GM19025 (cell line): ENCODE data around the gene BCR.
"Not testable (repeated sequence)": the region's sequence is repeated elsewhere in the genome, so short reads cannot be mapped to it uniquely, and the experiment has no call there.

Source experiments
- ATAC-seq: cut with Tn5 transposase; IDR thresholded peaks from one replicate; pipeline ENCODE4 v1.9.1; 2021; ENCODE audit warnings: mild to moderate bottlenecking, low read depth, moderate library complexity; ENCODE audit not compliant: unreplicated experiment

Gene BCR

GRCh38 chr22:23180301-23180892 is at the start of gene BCR:
Gene BCR, plus strand, starts transcription at chr22:23180509. Its CDS starts 452 bp downstream, at chr22:23180961.
- no peak for ATAC-seq

- no peak for ATAC-seq
These were observed 49.6 kb upstream of the BCR start for GRCh38 chr22:23130697-23131096.

- ATAC-seq: no peak
These were observed 48.4 kb upstream of the BCR start for GRCh38 chr22:23131931-23132330.

- no peak for ATAC-seq
These were observed 47.8 kb upstream of the BCR start for GRCh38 chr22:23132376-23133091.

GRCh38 chr22:23133922-23134321 is 46.4 kb upstream of the BCR start:
- no peak for ATAC-seq

GRCh38 chr22:23136991-23137390 is 43.3 kb upstream of the BCR start:
- ATAC-seq: not testable (repeated sequence)

GRCh38 chr22:23137468-23137867 is 42.8 kb upstream of the BCR start:
- no peak for ATAC-seq

GRCh38 chr22:23137905-23138561 is 42.3 kb upstream of the BCR start:
- peak; percentile 40 for ATAC-seq

GRCh38 chr22:23138584-23139435 is 41.5 kb upstream of the BCR start:
- ATAC-seq: no peak

- no peak for ATAC-seq
These were observed 39.9 kb upstream of the BCR start for GRCh38 chr22:23140385-23140784.

GRCh38 chr22:23142546-23143105 is 37.7 kb upstream of the BCR start:
- ATAC-seq: no peak

GRCh38 chr22:23143119-23143518 is 37.2 kb upstream of the BCR start:
- no peak for ATAC-seq

GRCh38 chr22:23144432-23144831 is 35.9 kb upstream of the BCR start:
- no peak for ATAC-seq

GRCh38 chr22:23144932-23145877 is 35.1 kb upstream of the BCR start, which contains the start of gene RAB36:
Gene RAB36, plus strand, starts transcription at chr22:23145477. Its CDS starts 1,140 bp downstream, at chr22:23146617.
- ATAC-seq: peak; percentile 48

GRCh38 chr22:23145878-23146470 is 34.3 kb upstream of the BCR start:
- ATAC-seq: no peak

- no peak for ATAC-seq
These were observed 33.7 kb upstream of the BCR start for GRCh38 chr22:23146478-23147205.

- ATAC-seq: no peak
These were observed 32.5 kb upstream of the BCR start for GRCh38 chr22:23147617-23148387.
